T-cell (primary cell): ENCODE measurements around the gene NPFF. TPM values are rescaled to one million over a fixed set of nuclear protein-coding genes. Genes with fewer than 3 reads are reported as not detected.

ENCODE experiments used
- ATAC-seq, 4 experiments: fragments of 200-7000 bp in 3 of 4; fragments of 150-1000 bp in 1 of 4; cut with Tn5 transposase; replicated peaks in 1 of 4; 1 replicate in 3 of 4; 2 replicates in 1 of 4; pipeline ENCODE4 v1.10.0; 2021; ENCODE audit warnings: moderate library complexity in 3 of 4, mild to moderate bottlenecking in 2 of 4, moderate number of reproducible peaks in 1 of 4
- CTCF ChIA-PET, 2 donors: fragments of 300-600 bp; sonication (Branson Sonifier 250); formaldehyde crosslinking; loops; one replicate each; lab custom pipeline; 2022; ENCODE audit warnings: antibody characterized with exemption in 2 of 2; lab: Charles Lee
- POLR2A ChIA-PET, 2 donors: fragments of 300-600 bp; sonication (Branson Sonifier 250); formaldehyde crosslinking; loops; one replicate each; lab custom pipeline; 2022; ENCODE audit warnings: antibody characterized with exemption in 2 of 2; lab: Charles Lee
- DNase-seq, 35 experiments: peaks; one replicate each; pipeline versions ENCODE4 v3.0.0 to v3.0.0-alpha.2; 2013 to 2023
- H3K27ac ChIP-seq: one replicate; pipeline ENCODE4 v1.5.1; 2013; ENCODE audit warnings: low read length
- H3K27me3 ChIP-seq, 2 experiments: replicated peaks in 1 of 2; 1 replicate in 1 of 2; 2 replicates in 1 of 2; pipeline versions ENCODE4 v1.6.1 to v1.7.0; 2013; ENCODE audit warnings: low read length in 1 of 2, mixed read lengths in 1 of 2; ENCODE audit not compliant: control insufficient read depth in 2 of 2, insufficient read depth in 2 of 2; ENCODE audit errors: extremely low read depth in 1 of 2
- H3K36me3 ChIP-seq, 2 donors: 1 replicate in 1 of 2; 2 replicates in 1 of 2; pipeline versions ENCODE4 v1.6.1 to v1.7.0; 2013; ENCODE audit warnings: low read length in 1 of 2; ENCODE audit not compliant: control insufficient read depth in 2 of 2, insufficient read depth in 1 of 2; ENCODE audit errors: extremely low read depth in 1 of 2
- H3K4me1 ChIP-seq, 2 experiments: 1 replicate in 1 of 2; 2 replicates in 1 of 2; pipeline versions ENCODE4 v1.6.1 to v1.7.0; 2013; ENCODE audit warnings: low read length in 2 of 2, mixed read lengths in 1 of 2; ENCODE audit not compliant: insufficient read depth in 2 of 2, control insufficient read depth in 1 of 2; ENCODE audit errors: extremely low read depth in 1 of 2
- H3K4me3 ChIP-seq, 2 donors: 1 replicate in 1 of 2; 2 replicates in 1 of 2; pipeline versions ENCODE4 v1.5.1 to v1.7.0; 2013; ENCODE audit warnings: mild to moderate bottlenecking in 2 of 2, low read length in 1 of 2, moderate library complexity in 1 of 2; ENCODE audit not compliant: control insufficient read depth in 1 of 2; ENCODE audit errors: extremely low read depth in 1 of 2
- H3K9me3 ChIP-seq: 2 replicates; pipeline ENCODE4 v1.7.0; 2013
- H3K27ac Mint-ChIP-seq, 2 donors: one replicate each; pipeline ENCODE4 v1.8.0; 2020 to 2021; ENCODE audit warnings: mild to moderate bottlenecking in 2 of 2, mixed read lengths in 2 of 2
- H3K27me3 Mint-ChIP-seq, 2 donors: one replicate each; pipeline ENCODE4 v1.8.0; 2021 to 2022; ENCODE audit warnings: mixed read lengths in 2 of 2
- H3K36me3 Mint-ChIP-seq: one replicate; pipeline ENCODE4 v1.8.0; 2021; ENCODE audit warnings: mixed read lengths
- H3K4me1 Mint-ChIP-seq, 3 donors: one replicate each; pipeline ENCODE4 v1.8.0; 2020 to 2022; ENCODE audit warnings: mixed read lengths in 3 of 3, mild to moderate bottlenecking in 1 of 3
- H3K4me3 Mint-ChIP-seq, 3 donors: one replicate each; pipeline ENCODE4 v1.8.0; 2020 to 2022; ENCODE audit warnings: mild to moderate bottlenecking in 3 of 3, mixed read lengths in 3 of 3, moderate library complexity in 3 of 3
- H3K9me3 Mint-ChIP-seq, 3 donors: one replicate each; pipeline ENCODE4 v1.8.0; 2020 to 2022; ENCODE audit warnings: mixed read lengths in 3 of 3
- WGBS: methylation state at CpG from one replicate; pipeline ENCODE4 v1.1.5; 2013; ENCODE audit warnings: missing lambda C conversion rate; ENCODE audit not compliant: insufficient coverage; 5-methylcytosine and 5-hydroxymethylcytosine counted together
- total RNA-seq, 35 experiments: library from RNA in 6 of 35; stranded (reverse) in 6 of 35; fragments of 120-200 nt in 1 of 35; gene quantifications; one replicate each; pipeline versions ENCODE4 v1.2.1 to v1.2.4 and lab custom pipeline; 2013 to 2026

The NPFF gene
- total RNA-seq, 5 donors from 2014 or later (not counting 1 experiment from before 2014, with no cell fraction given), result not detected

DNA sequence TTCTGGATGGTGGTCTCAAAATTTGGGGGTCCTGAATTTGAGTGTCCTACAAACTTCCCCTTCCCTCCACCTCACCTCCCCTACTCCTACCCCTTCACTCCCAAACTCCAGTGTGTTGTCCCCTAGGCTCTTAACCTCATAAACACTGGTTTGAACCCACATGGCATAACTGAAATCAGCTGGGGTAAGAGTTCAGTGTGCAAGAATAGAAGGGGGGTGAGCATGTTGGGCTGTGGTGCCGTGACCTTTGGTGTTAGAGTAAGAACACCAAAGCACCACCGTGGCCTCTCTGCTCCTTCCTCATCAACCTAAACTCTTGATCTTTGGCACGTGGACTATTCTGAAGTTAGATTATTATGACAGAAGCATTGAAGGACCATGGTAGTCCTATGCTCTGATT, 44.3 kb downstream of the NPFF start:
- H3K27me3 Mint-ChIP-seq, result no peaks in the 10 kb centered on the region
- DNase-seq (no peak), ATAC-seq (no peak)
- peaks cover 72% of the 10 kb centered on the region for H3K36me3 Mint-ChIP-seq
- Histone ChIP-seq H3K27ac (no peak overlapping the region), H3K36me3 (peaks cover 18 to 100% of the 10 kb centered on the region in 2 donors), H3K4me3 (no peak overlapping the region), H3K9me3 (no peaks in the 10 kb centered on the region), H3K27me3 (no peaks in the 10 kb centered on the region), H3K4me1 (peaks cover 0 to 3% of the 10 kb centered on the region in 2 experiments)
- CTCF ChIA-PET, result no interaction called here
- WGBS, result no CpG with 5 or more reads among the region's 3 CpGs
- H3K27ac Mint-ChIP-seq, result peak overlapping the region in 1 of 2 donors; percentile 12
- H3K4me3 Mint-ChIP-seq, result no peak overlapping the region
- POLR2A ChIA-PET, result no interaction called here
- H3K9me3 Mint-ChIP-seq, result no peaks in the 10 kb centered on the region
- H3K4me1 Mint-ChIP-seq, result peaks cover 42 to 48% (median 45%) of the 10 kb centered on the region in 3 donors

DNA sequence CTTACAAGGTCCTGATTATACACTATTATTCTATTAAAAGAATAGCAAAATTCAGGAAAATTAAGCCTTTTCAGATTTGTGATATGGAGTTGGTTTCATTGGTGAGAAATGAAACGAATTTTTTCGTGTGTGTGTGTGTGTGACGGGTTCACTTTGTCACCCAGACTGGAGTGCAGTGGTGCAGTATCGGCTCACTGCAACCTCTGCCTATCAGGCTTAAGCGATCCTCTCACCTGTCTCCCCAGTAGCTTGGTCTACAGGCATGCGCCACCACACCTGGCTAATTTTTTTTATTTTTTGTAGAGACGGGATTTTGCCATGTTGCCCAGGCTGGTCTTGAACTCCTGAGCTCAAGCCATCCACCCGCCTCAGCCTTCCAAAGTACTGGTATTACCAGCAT, 45.7 kb downstream of the NPFF start:
- Mint-ChIP-seq H3K36me3 (peaks cover 66% of the 10 kb centered on the region), H3K27me3 (no peaks in the 10 kb centered on the region), H3K4me3 (no peak overlapping the region), H3K4me1 (peaks cover 36 to 40% (median 38%) of the 10 kb centered on the region in 3 donors), H3K9me3 (no peaks in the 10 kb centered on the region), H3K27ac (no peak overlapping the region)
- H3K4me3 ChIP-seq, result no peak overlapping the region
- POLR2A ChIA-PET, result interaction anchor here in 1 of 2 donors (0.6 kb wide), 1 partner anchor 135 kb away, joined by 3 read pairs; no protein-coding TSS in a partner anchor
- ATAC-seq, result no peak
- no CpG with 5 or more reads among the region's 8 CpGs for WGBS
- H3K27me3 ChIP-seq, result no peaks in the 10 kb centered on the region
- DNase-seq, result no peak
- CTCF ChIA-PET, result interaction anchor here (0.5 to 1.0 kb wide), 2 partner anchors 10 to 20 kb away, joined by 3 to 7 read pairs; no protein-coding TSS in a partner anchor
- H3K9me3 ChIP-seq, result no peaks in the 10 kb centered on the region
- H3K36me3 ChIP-seq, result peaks cover 14 to 100% of the 10 kb centered on the region in 2 donors
- H3K4me1 ChIP-seq, result peaks cover 0 to 3% of the 10 kb centered on the region in 2 experiments
- H3K27ac ChIP-seq, result no peak overlapping the region

DNA sequence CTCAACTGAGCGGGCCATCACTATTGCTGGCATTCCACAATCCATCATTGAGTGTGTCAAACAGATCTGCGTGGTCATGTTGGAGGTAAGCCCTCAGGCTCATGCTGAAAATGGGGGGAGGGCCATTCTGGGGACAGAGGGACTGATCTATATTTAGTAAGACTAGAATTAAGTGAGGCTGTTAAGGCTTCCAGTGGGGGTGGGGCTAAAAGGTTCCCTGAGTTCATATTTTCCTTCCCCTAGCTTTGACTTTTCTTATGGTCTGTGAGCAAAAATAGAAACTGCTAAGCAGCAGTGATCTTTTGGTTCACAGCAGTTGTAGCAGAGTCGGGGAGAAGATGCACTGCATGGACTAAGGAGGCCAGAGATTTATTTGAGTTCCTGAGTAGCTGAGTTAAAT, 46.2 kb downstream of the NPFF start:
- WGBS, result 60% methylated on average over 1 of the region's 3 CpGs
- peaks cover 63% of the 10 kb centered on the region for H3K36me3 Mint-ChIP-seq
- peaks cover 36 to 40% (median 36%) of the 10 kb centered on the region in 3 donors for H3K4me1 Mint-ChIP-seq
- H3K27me3 ChIP-seq, result no peaks in the 10 kb centered on the region
- peaks cover 0 to 3% of the 10 kb centered on the region in 2 experiments for H3K4me1 ChIP-seq
- peak overlapping the region in 1 of 3 donors; percentile 17 for H3K4me3 Mint-ChIP-seq
- ChIA-PET POLR2A (interaction anchor here in 1 of 2 donors (0.6 kb wide), 1 partner anchor 134 kb away, joined by 3 read pairs; no protein-coding TSS in a partner anchor), CTCF (no interaction called here)
- H3K4me3 ChIP-seq, result no peak overlapping the region
- ATAC-seq, result no peak
- peak overlapping the region; percentile 44 to 52 for H3K27ac Mint-ChIP-seq
- no peak overlapping the region for H3K27ac ChIP-seq
- no peaks in the 10 kb centered on the region for H3K9me3 ChIP-seq
- no peaks in the 10 kb centered on the region for H3K27me3 Mint-ChIP-seq
- H3K36me3 ChIP-seq, result peaks cover 11 to 99% of the 10 kb centered on the region in 2 donors
- H3K9me3 Mint-ChIP-seq, result no peaks in the 10 kb centered on the region
- no peak for DNase-seq

DNA sequence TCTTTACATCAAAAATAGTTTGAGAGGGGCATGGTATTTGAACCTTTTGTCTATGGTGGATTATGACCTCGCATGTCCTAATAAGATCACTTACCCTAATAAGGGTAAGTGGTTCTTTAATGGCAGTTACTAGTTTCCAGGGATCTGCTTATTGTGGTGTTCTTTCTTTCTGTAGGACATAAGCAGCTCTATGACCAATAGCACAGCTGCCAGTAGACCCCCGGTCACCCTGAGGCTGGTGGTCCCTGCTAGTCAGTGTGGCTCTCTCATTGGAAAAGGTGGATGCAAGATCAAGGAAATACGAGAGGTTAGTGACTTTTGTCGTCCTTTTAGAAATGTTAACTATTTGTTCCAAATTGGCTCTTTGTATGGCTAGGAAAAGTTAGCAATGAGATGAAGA, 48.2 kb downstream of the NPFF start:
- Mint-ChIP-seq H3K27me3 (no peaks in the 10 kb centered on the region), H3K4me3 (no peak overlapping the region), H3K4me1 (peaks cover 44 to 50% (median 45%) of the 10 kb centered on the region in 3 donors), H3K27ac (no peak overlapping the region), H3K36me3 (peaks cover 72% of the 10 kb centered on the region), H3K9me3 (no peaks in the 10 kb centered on the region)
- Histone ChIP-seq H3K27ac (no peak overlapping the region), H3K36me3 (peaks cover 8 to 99% of the 10 kb centered on the region in 2 donors), H3K9me3 (no peaks in the 10 kb centered on the region), H3K4me3 (no peak overlapping the region), H3K27me3 (no peaks in the 10 kb centered on the region), H3K4me1 (peaks cover 6 to 7% of the 10 kb centered on the region in 2 experiments)
- POLR2A ChIA-PET, result interaction anchor here in 1 of 2 donors (0.6 to 0.9 kb wide), 3 partner anchors 9 to 388 kb away, joined by 3 to 9 read pairs (median 5); no protein-coding TSS in a partner anchor
- ATAC-seq (no peak), DNase-seq (no peak)
- WGBS, result 93% methylated on average over 2 of the region's 4 CpGs
- CTCF ChIA-PET, result interaction anchor here (0.6 to 0.7 kb wide), 3 partner anchors 15 to 107 kb away, joined by 3 to 4 read pairs (median 3); no protein-coding TSS in a partner anchor

Other genes with a start within 250 kb of the NPFF start
- gene ESPL1, start 239.2 kb downstream of the NPFF start, total RNA-seq, result 1 to 10 TPM; 1.2 to 2.5 (median 1.6) TPM
- gene PFDN5, start 211.9 kb downstream of the NPFF start, total RNA-seq, result 100 to 1,000 TPM; 591 to 643 (median 612) TPM
- gene MYG1, start 207.8 kb downstream of the NPFF start, total RNA-seq, result 10 to 100 TPM; 34.0 to 68.4 (median 63.9) TPM
- gene AAAS, start 185.9 kb downstream of the NPFF start, total RNA-seq, result 10 to 100 TPM; 39.3 to 74.6 (median 66.2) TPM
- gene SP7, start 171.1 kb downstream of the NPFF start, total RNA-seq, result under 1 TPM in 1 of 5 donors, not detected in 4; 0.12 TPM
- 100 to 1,000 TPM in 2 of 5 donors, 10 to 100 TPM in 3; 72.7 to 109 (median 96.6) TPM for gene SP1, start 127.3 kb downstream of the NPFF start, total RNA-seq
- gene AMHR2, start 83.6 kb downstream of the NPFF start, total RNA-seq, result under 1 TPM in 1 of 5 donors, not detected in 4; 0.19 TPM
- 100 to 1,000 TPM; 175 to 215 (median 187) TPM for gene PRR13, start 65.8 kb downstream of the NPFF start, total RNA-seq
- 1,000 to 10,000 TPM in 2 of 5 donors, 100 to 1,000 TPM in 3; 707 to 1,066 (median 764) TPM for gene PCBP2, start 55.4 kb downstream of the NPFF start, total RNA-seq
- gene MAP3K12, start 8.0 kb downstream of the NPFF start, total RNA-seq, result 10 to 100 TPM; 21.4 to 29.9 (median 25.9) TPM
- gene TARBP2, start 6.2 kb downstream of the NPFF start, total RNA-seq, result 10 to 100 TPM; 31.4 to 44.7 (median 39.1) TPM
- 10 to 100 TPM; 18.9 to 29.6 (median 27.1) TPM for gene ATF7, start 118.9 kb upstream of the NPFF start, total RNA-seq
- gene ATP5MC2, start 168.6 kb upstream of the NPFF start, total RNA-seq, result 100 to 1,000 TPM; 223 to 283 (median 251) TPM
- 100 to 1,000 TPM; 118 to 162 (median 153) TPM for gene CALCOCO1, start 220.0 kb upstream of the NPFF start, total RNA-seq
- gene CISTR, start 244.5 kb upstream of the NPFF start, total RNA-seq, result not detected